GM12874 (cell line): ENCODE data around the gene LYRM2.

Experiments used
- TF ChIP-seq, protein P1 (sequence below): IDR thresholded peaks from 2 replicates; pipeline ENCODE4 v1.5.1; 2011; ENCODE audit warnings: low read depth, mild to moderate bottlenecking, control low read depth, low read length, moderate library complexity; ENCODE audit not compliant: insufficient read depth

The LYRM2 gene

DNA sequence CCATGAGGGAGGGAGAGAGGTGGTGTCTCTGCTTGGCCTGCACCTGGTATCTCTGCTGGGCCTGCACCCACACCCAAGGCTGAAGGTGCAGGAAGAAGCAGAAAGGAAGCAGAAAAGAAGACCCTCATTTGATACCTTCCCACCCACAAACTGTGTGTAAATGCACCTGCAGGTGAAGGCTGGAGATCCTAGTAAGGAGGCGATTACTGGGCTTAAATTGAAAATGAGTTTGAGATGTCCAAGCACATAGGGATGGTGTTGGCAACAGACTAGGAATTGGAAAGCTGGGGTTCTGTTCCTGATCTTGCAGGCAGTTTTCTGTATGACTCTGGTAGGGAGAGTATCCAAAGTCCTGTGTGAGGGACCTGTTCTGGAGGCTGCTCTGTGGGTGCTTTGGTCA is 74.7 kb downstream of the LYRM2 start:
- TF ChIP-seq, protein P1, sequence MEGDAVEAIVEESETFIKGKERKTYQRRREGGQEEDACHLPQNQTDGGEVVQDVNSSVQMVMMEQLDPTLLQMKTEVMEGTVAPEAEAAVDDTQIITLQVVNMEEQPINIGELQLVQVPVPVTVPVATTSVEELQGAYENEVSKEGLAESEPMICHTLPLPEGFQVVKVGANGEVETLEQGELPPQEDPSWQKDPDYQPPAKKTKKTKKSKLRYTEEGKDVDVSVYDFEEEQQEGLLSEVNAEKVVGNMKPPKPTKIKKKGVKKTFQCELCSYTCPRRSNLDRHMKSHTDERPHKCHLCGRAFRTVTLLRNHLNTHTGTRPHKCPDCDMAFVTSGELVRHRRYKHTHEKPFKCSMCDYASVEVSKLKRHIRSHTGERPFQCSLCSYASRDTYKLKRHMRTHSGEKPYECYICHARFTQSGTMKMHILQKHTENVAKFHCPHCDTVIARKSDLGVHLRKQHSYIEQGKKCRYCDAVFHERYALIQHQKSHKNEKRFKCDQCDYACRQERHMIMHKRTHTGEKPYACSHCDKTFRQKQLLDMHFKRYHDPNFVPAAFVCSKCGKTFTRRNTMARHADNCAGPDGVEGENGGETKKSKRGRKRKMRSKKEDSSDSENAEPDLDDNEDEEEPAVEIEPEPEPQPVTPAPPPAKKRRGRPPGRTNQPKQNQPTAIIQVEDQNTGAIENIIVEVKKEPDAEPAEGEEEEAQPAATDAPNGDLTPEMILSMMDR, result no peak

GRCh38 chr6:89562093-89562973 is 76.2 kb downstream of the LYRM2 start:
- TF ChIP-seq, protein P1, result no peak

- TF ChIP-seq, protein P1, result no peak
These were observed 79.1 kb downstream of the LYRM2 start for GRCh38 chr6:89559487-89559886.

- TF ChIP-seq, protein P1, result no peak
These were observed 82.7 kb downstream of the LYRM2 start for GRCh38 chr6:89555806-89556205.

- TF ChIP-seq, protein P1, result no peak
These were observed 83.5 kb downstream of the LYRM2 start for GRCh38 chr6:89555031-89555430.

DNA sequence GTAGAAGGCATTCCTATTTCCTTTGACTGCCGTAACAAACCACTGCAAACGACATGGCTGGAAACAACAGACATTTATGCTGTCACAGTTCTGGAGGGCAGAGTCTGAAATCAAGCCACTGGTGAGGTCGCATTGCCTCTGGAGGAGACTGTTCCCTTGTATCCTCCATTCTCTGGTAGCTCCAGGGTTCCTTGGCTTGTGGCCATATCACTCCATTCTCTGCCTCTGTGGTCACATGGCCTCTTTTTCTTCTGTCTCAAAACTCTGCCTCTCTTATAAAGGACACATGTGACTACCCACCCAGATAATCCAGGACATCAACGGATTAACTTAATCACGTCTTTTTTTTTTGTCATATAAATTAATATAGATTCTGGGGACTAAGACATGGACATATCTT is 84.4 kb downstream of the LYRM2 start:
- TF ChIP-seq, protein P1, result no peak

DNA sequence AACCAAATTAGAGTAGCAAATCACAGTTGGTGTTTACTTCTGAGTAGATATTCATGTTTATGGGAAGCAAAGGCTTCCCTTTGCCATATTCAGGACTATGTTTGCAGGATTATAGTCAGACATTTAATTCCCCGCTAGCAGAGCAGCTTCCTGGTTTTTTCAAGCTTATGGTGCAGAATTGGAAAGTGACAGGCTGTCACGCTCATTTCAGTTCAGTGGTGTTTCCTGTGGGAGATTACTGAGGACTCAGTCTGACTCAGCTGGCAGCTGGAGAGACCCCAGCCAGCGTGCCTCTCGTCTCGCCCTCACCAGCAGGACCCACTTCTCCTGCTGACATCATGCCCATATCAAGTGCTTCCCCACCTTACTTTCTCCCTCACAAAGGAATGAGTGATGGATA is 85.1 kb downstream of the LYRM2 start:
- TF ChIP-seq, protein P1, result no peak
